ENCODE measurements around the gene KAZN. TPM values are rescaled to one million over a fixed set of nuclear protein-coding genes. Genes with fewer than 3 reads are reported as not detected.

The KAZN gene
- total RNA-seq, 1 donor from 2014 or later = 9.4 TPM

DNA sequence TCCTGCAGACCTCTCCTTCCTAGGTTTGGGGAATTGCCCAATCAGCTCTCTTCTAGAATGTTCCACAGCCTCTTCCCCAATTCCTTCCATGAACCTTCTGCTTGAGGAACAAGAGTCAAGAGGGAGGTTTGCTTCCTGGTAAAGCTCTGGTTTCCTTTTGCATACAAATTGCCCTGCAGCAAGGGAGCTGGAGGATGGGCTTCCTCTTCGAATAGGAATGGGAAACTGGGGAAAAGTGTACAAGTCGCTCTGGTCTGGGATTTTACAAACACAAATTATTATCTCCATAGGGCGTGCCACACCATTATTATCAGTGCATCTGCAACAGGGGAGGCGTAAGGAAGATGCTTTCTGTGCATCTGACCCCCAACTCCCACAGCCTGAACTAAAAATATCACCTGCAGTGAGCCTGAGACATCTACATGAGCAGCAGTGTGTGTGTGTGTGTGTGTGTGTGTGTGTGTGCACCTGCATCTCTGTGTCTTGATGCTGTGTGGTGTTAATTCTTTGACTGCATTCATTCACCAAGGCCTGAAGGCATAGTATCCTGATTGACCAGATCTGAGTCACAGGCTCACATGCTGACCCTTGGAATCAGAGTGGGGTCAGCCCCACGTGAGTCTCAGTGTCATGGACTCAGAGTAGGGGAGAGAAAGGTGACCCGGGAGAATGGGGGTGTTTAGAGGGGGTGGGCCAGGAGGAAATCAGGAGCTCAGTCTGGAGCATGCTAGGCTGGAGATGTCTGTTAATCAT, 272.9 kb downstream of the KAZN start:
- no peak overlapping the region for H3K27ac Mint-ChIP-seq (ENCODE audit: unreplicated experiment)
- no peaks in the 10 kb centered on the region for H4K20me1 ChIP-seq (ENCODE audit: insufficient read depth, low read length)
- no peak overlapping the region for H3K27ac ChIP-seq (ENCODE audit: low read depth, low read length)
- no peaks in the 10 kb centered on the region for H3K36me3 ChIP-seq (ENCODE audit: insufficient read depth, low read length)
- H3K36me3 Mint-ChIP-seq (ENCODE audit: low read depth, unreplicated experiment) = no peaks in the 10 kb centered on the region
- H3K4me1 Mint-ChIP-seq (ENCODE audit: low read depth, unreplicated experiment) = peaks cover 5% of the 10 kb centered on the region
- no peak overlapping the region for H2AFZ ChIP-seq (ENCODE audit: low read depth, low read length)
- H3K4me3 ChIP-seq (ENCODE audit: insufficient read depth, low read depth, low read length) = no peak overlapping the region
- DNase-seq (ENCODE audit: low read depth) = no peak
- no peaks in the 10 kb centered on the region for H3K9me3 Mint-ChIP-seq (ENCODE audit: unreplicated experiment)
- no peak overlapping the region for H3K4me2 ChIP-seq (ENCODE audit: low read length)
- H3K4me3 Mint-ChIP-seq (ENCODE audit: unreplicated experiment) = no peak overlapping the region
- no peak for FAIRE-seq
- peaks cover 20% of the 10 kb centered on the region for H3K27me3 Mint-ChIP-seq (ENCODE audit: low read depth, unreplicated experiment)
- no peaks in the 10 kb centered on the region for H3K9me3 ChIP-seq (ENCODE audit: insufficient read depth, low read depth, low read length)
- no peaks in the 10 kb centered on the region for H3K4me1 ChIP-seq (ENCODE audit: insufficient read depth, low read length)
- TF ChIP-seq, protein P1, sequence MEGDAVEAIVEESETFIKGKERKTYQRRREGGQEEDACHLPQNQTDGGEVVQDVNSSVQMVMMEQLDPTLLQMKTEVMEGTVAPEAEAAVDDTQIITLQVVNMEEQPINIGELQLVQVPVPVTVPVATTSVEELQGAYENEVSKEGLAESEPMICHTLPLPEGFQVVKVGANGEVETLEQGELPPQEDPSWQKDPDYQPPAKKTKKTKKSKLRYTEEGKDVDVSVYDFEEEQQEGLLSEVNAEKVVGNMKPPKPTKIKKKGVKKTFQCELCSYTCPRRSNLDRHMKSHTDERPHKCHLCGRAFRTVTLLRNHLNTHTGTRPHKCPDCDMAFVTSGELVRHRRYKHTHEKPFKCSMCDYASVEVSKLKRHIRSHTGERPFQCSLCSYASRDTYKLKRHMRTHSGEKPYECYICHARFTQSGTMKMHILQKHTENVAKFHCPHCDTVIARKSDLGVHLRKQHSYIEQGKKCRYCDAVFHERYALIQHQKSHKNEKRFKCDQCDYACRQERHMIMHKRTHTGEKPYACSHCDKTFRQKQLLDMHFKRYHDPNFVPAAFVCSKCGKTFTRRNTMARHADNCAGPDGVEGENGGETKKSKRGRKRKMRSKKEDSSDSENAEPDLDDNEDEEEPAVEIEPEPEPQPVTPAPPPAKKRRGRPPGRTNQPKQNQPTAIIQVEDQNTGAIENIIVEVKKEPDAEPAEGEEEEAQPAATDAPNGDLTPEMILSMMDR (IDR thresholded peaks at IDR 0.05; ENCODE audit: insufficient read depth, low read depth, low read length) = no peak
- TF ChIP-seq EZH2 (IDR thresholded peaks at IDR 0.05; ENCODE audit: insufficient read depth, low read length) = no peak
- H3K79me2 ChIP-seq (ENCODE audit: insufficient read depth, low read length) = no peaks in the 10 kb centered on the region
- H3K27me3 ChIP-seq (ENCODE audit: insufficient read depth, low read length) = peaks cover 2% of the 10 kb centered on the region
- H3K9ac ChIP-seq (ENCODE audit: low read length) = no peak overlapping the region

DNA sequence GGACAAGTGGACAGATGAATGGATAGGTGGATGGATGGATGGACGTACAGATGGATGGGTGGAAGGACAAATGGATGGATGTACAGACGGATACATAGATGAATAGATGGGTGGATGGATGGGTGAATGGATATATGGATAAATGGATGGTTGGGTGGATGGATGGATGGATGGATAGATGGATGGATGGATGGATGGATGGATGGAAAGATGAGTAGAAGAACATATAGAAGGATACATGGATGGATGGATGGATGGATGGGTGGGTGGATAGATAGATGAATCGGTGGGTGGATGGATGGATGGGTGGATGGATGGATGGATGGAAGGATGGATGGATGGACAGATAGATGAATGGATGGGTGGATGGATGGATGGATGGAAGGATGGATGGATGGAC, 274.3 kb downstream of the KAZN start:
- no peaks in the 10 kb centered on the region for H3K36me3 Mint-ChIP-seq (ENCODE audit: low read depth, unreplicated experiment)
- H3K4me2 ChIP-seq (ENCODE audit: low read length) = no peak overlapping the region
- H3K9me3 Mint-ChIP-seq (ENCODE audit: unreplicated experiment) = no peaks in the 10 kb centered on the region
- H3K9me3 ChIP-seq (ENCODE audit: insufficient read depth, low read depth, low read length) = no peaks in the 10 kb centered on the region
- DNase-seq (ENCODE audit: low read depth) = no peak
- H2AFZ ChIP-seq (ENCODE audit: low read depth, low read length) = no peak overlapping the region
- TF ChIP-seq, protein P1 (IDR thresholded peaks at IDR 0.05; ENCODE audit: insufficient read depth, low read depth, low read length) = no peak
- TF ChIP-seq EZH2 (IDR thresholded peaks at IDR 0.05; ENCODE audit: insufficient read depth, low read length) = no peak
- H3K27me3 Mint-ChIP-seq (ENCODE audit: low read depth, unreplicated experiment) = peaks cover 14% of the 10 kb centered on the region
- peaks cover 2% of the 10 kb centered on the region for H3K27me3 ChIP-seq (ENCODE audit: insufficient read depth, low read length)
- FAIRE-seq = no peak
- H3K4me3 ChIP-seq (ENCODE audit: insufficient read depth, low read depth, low read length) = no peak overlapping the region
- H3K27ac ChIP-seq (ENCODE audit: low read depth, low read length) = no peak overlapping the region
- H4K20me1 ChIP-seq (ENCODE audit: insufficient read depth, low read length) = no peaks in the 10 kb centered on the region
- no peaks in the 10 kb centered on the region for H3K4me1 ChIP-seq (ENCODE audit: insufficient read depth, low read length)
- no peak overlapping the region for H3K4me3 Mint-ChIP-seq (ENCODE audit: unreplicated experiment)
- no peak overlapping the region for H3K9ac ChIP-seq (ENCODE audit: low read length)
- no peak overlapping the region for H3K27ac Mint-ChIP-seq (ENCODE audit: unreplicated experiment)
- no peaks in the 10 kb centered on the region for H3K36me3 ChIP-seq (ENCODE audit: insufficient read depth, low read length)
- H3K79me2 ChIP-seq (ENCODE audit: insufficient read depth, low read length) = no peaks in the 10 kb centered on the region
- H3K4me1 Mint-ChIP-seq (ENCODE audit: low read depth, unreplicated experiment) = peaks cover 5% of the 10 kb centered on the region

DNA sequence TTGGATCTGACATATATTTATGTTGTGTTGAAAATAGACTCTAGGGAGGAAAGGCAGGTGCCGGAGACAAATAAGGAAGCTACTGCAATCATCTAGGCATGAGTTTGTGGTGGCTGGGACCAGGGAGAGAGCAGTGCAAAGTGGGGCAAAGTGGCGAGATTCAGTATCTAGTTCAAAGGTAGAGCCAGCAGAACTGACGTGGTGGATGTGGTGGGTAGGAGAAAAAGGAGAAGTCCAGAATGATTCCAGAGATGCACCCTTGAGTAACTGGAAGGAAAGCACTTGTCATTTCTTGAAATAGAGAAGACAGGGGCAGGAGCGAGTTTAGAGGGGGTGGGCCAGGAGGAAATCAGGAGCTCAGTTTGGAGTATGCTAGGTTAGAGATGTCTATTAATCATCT, 275.2 kb downstream of the KAZN start:
- no peak for DNase-seq (ENCODE audit: low read depth)
- FAIRE-seq = no peak
- no peaks in the 10 kb centered on the region for H3K36me3 ChIP-seq (ENCODE audit: insufficient read depth, low read length)
- H3K27ac Mint-ChIP-seq (ENCODE audit: unreplicated experiment) = no peak overlapping the region
- H3K27me3 Mint-ChIP-seq (ENCODE audit: low read depth, unreplicated experiment) = peaks cover 14% of the 10 kb centered on the region
- no peak overlapping the region for H3K4me3 ChIP-seq (ENCODE audit: insufficient read depth, low read depth, low read length)
- no peak overlapping the region for H3K4me3 Mint-ChIP-seq (ENCODE audit: unreplicated experiment)
- no peak overlapping the region for H3K9ac ChIP-seq (ENCODE audit: low read length)
- no peaks in the 10 kb centered on the region for H3K4me1 ChIP-seq (ENCODE audit: insufficient read depth, low read length)
- no peaks in the 10 kb centered on the region for H3K36me3 Mint-ChIP-seq (ENCODE audit: low read depth, unreplicated experiment)
- no peaks in the 10 kb centered on the region for H3K9me3 ChIP-seq (ENCODE audit: insufficient read depth, low read depth, low read length)
- no peaks in the 10 kb centered on the region for H3K9me3 Mint-ChIP-seq (ENCODE audit: unreplicated experiment)
- H3K79me2 ChIP-seq (ENCODE audit: insufficient read depth, low read length) = no peaks in the 10 kb centered on the region
- H3K27ac ChIP-seq (ENCODE audit: low read depth, low read length) = no peak overlapping the region
- peaks cover 2% of the 10 kb centered on the region for H3K27me3 ChIP-seq (ENCODE audit: insufficient read depth, low read length)
- TF ChIP-seq, protein P1 (IDR thresholded peaks at IDR 0.05; ENCODE audit: insufficient read depth, low read depth, low read length) = no peak
- TF ChIP-seq EZH2 (IDR thresholded peaks at IDR 0.05; ENCODE audit: insufficient read depth, low read length) = no peak
- no peaks in the 10 kb centered on the region for H4K20me1 ChIP-seq (ENCODE audit: insufficient read depth, low read length)
- H2AFZ ChIP-seq (ENCODE audit: low read depth, low read length) = no peak overlapping the region
- H3K4me2 ChIP-seq (ENCODE audit: low read length) = no peak overlapping the region
- H3K4me1 Mint-ChIP-seq (ENCODE audit: low read depth, unreplicated experiment) = peaks cover 5% of the 10 kb centered on the region
